ENCODE data around the gene ANKS4B. TPM values are rescaled to one million over a fixed set of nuclear protein-coding genes. Genes with fewer than 3 reads are reported as not detected.

The ANKS4B gene
- total and polyA plus RNA-seq, 2 of the 8 experiments (the other 6 are each of a cell fraction or from before 2014, with no cell fraction given): 0.06 to 0.15 TPM

DNA sequence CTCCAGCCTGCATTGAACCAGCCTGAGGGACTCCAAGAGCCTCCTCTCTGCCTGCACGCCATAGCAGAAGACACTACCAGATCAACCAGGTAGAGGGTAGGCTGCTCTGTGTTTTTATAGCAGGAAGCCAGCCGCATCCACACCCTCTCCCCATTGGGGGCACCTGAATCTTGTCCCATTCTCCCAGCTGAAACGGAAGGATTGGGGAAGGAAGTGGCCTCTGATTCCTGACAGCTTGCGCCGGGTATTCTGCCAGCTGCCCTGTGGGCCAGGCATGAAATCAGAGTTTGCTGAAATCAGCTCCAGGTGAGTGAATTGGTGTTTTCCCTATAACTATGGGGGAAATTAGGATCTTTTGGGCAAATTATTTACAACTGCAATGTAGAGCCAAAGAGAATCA is 22.0 kb upstream of the ANKS4B start, which contains the start of gene ZP2:
Gene ZP2 (minus strand): TSS at position 89 of the 400 bp plus-strand sequence. CDS start 27 bp downstream, at position 62.
- no peak within 1 kb of the TSS for H3K27ac ChIP-seq (ENCODE audit: low read depth, low read length)
- ChIA-PET CTCF (ENCODE audit: partially characterized antibody) (interaction anchor here (0.7 to 1.8 kb wide), 4 partner anchors 9 to 361 kb away, joined by 3 to 7 read pairs (median 4); no protein-coding TSS in a partner anchor), POLR2A (ENCODE audit: partially characterized antibody) (no interaction called here)
- no peak within 1 kb of the TSS for H3K23ac ChIP-seq (ENCODE audit: insufficient read length)
- H3K4me3 ChIP-seq (ENCODE audit: extremely low read depth in 1 of 4, insufficient read depth in 2 of 4, low read depth in 3 of 4, low read length in 4 of 4): no peak within 1 kb of the TSS
- no peaks in the 10 kb centered on the region for H3K79me2 ChIP-seq (ENCODE audit: control insufficient read depth in 1 of 2, insufficient read depth in 2 of 2, low read length in 2 of 2)
- H3K56ac ChIP-seq (replicated peaks; ENCODE audit: insufficient read length, low read depth, low read length): no peak within 1 kb of the TSS
- no peak within 1 kb of the TSS for H3K4ac ChIP-seq (replicated peaks; ENCODE audit: insufficient read length, low read depth, low read length)
- H2BK15ac ChIP-seq (ENCODE audit: low read length): no peak within 1 kb of the TSS
- H3K9ac ChIP-seq (replicated peaks in 1 of 4; ENCODE audit: extremely low read depth in 1 of 4, low read depth in 3 of 4, low read length in 3 of 4): no peak within 1 kb of the TSS
- no peaks in the 10 kb centered on the region for H3K23me2 ChIP-seq (ENCODE audit: low read depth, low read length)
- H2BK5ac ChIP-seq (ENCODE audit: low read depth, low read length): no peak within 1 kb of the TSS
- TF ChIP-seq, protein P1, sequence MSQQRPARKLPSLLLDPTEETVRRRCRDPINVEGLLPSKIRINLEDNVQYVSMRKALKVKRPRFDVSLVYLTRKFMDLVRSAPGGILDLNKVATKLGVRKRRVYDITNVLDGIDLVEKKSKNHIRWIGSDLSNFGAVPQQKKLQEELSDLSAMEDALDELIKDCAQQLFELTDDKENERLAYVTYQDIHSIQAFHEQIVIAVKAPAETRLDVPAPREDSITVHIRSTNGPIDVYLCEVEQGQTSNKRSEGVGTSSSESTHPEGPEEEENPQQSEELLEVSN (IDR thresholded peaks at IDR 0.05): no peak
- TF ChIP-seq CHD2 (IDR thresholded peaks at IDR 0.05; ENCODE audit: low read length): no peak
- TF ChIP-seq NANOG (IDR thresholded peaks at IDR 0.05; ENCODE audit: insufficient read depth, low read depth, low read length, poor library complexity, severe bottlenecking): no peak
- no peak for TF ChIP-seq RXRA (IDR thresholded peaks at IDR 0.05; ENCODE audit: insufficient read depth, low read depth, low read length)
- no peak for TF ChIP-seq CEBPB (IDR thresholded peaks at IDR 0.05; ENCODE audit: low read depth, low read length)
- no peak for TF ChIP-seq FOSL1 (IDR thresholded peaks at IDR 0.05; ENCODE audit: insufficient read depth, low read depth, low read length)
- TF ChIP-seq, protein P2, sequence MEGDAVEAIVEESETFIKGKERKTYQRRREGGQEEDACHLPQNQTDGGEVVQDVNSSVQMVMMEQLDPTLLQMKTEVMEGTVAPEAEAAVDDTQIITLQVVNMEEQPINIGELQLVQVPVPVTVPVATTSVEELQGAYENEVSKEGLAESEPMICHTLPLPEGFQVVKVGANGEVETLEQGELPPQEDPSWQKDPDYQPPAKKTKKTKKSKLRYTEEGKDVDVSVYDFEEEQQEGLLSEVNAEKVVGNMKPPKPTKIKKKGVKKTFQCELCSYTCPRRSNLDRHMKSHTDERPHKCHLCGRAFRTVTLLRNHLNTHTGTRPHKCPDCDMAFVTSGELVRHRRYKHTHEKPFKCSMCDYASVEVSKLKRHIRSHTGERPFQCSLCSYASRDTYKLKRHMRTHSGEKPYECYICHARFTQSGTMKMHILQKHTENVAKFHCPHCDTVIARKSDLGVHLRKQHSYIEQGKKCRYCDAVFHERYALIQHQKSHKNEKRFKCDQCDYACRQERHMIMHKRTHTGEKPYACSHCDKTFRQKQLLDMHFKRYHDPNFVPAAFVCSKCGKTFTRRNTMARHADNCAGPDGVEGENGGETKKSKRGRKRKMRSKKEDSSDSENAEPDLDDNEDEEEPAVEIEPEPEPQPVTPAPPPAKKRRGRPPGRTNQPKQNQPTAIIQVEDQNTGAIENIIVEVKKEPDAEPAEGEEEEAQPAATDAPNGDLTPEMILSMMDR (IDR thresholded peaks at IDR 0.05; ENCODE audit: control extremely low read depth in 1 of 3, insufficient read depth in 1 of 3, low read depth in 1 of 3, low read length in 3 of 3): no peak
- TF ChIP-seq TEAD4 (IDR thresholded peaks at IDR 0.05; ENCODE audit: low read depth, low read length): no peak
- no peaks in the 10 kb centered on the region for H4K20me1 ChIP-seq (replicated peaks in 1 of 2; ENCODE audit: control insufficient read depth in 1 of 2, insufficient read depth in 2 of 2, low read length in 2 of 2)
- no peak within 1 kb of the TSS for H3K4me2 ChIP-seq (ENCODE audit: insufficient read depth in 1 of 2, low read depth in 2 of 2, low read length in 2 of 2)
- no peaks in the 10 kb centered on the region for H3K36me3 ChIP-seq (ENCODE audit: control insufficient read depth in 2 of 4, insufficient read depth in 4 of 4, low read length in 3 of 4)
- H3K79me1 ChIP-seq (ENCODE audit: low read depth, low read length): no peaks in the 10 kb centered on the region
- no peak within 1 kb of the TSS for H3K14ac ChIP-seq (ENCODE audit: insufficient read length)
- H2BK20ac ChIP-seq (ENCODE audit: low read length): no peak within 1 kb of the TSS
- FAIRE-seq (no peak), DNase-seq (ENCODE audit: low read depth in 1 of 2, low spot score in 2 of 2) (no peak)
- H2AFZ ChIP-seq (ENCODE audit: low read length): no peak within 1 kb of the TSS
- no peaks in the 10 kb centered on the region for H3K9me3 ChIP-seq (ENCODE audit: insufficient read depth in 2 of 2, low read depth in 1 of 2, low read length in 1 of 2)
- no peak within 1 kb of the TSS for H4K8ac ChIP-seq (ENCODE audit: extremely low read depth, insufficient read depth, low read length)
- H2BK12ac ChIP-seq (ENCODE audit: low read depth, low read length): no peak within 1 kb of the TSS
- no peak within 1 kb of the TSS for H4K5ac ChIP-seq (ENCODE audit: insufficient read length, low read depth, low read length)
- no peaks in the 10 kb centered on the region for H3K27me3 ChIP-seq (replicated peaks in 1 of 4; ENCODE audit: control insufficient read depth in 3 of 4, extremely low read depth in 1 of 4, insufficient read depth in 3 of 4, low read length in 3 of 4)
- WGBS, 2 experiments (ENCODE audit: extremely low coverage in 1 of 2, insufficient coverage in 1 of 2, insufficient read length in 1 of 2, insufficient replicate concordance in 2 of 2, low coverage in 1 of 2, low lambda C conversion rate in 2 of 2, missing lambda C conversion rate in 1 of 2): 86% methylated on average over 5 of the region's 5 CpGs; no CpG with 5 or more reads in 1 of the 2 experiments
- no peak within 1 kb of the TSS for H3K18ac ChIP-seq (ENCODE audit: extremely low read depth, low read length)
- no peak within 1 kb of the TSS for H4K91ac ChIP-seq (replicated peaks; ENCODE audit: insufficient read length, low read length)
- no peak within 1 kb of the TSS for H2BK120ac ChIP-seq (replicated peaks; ENCODE audit: low read depth, low read length)
- no peak within 1 kb of the TSS for H2AK5ac ChIP-seq (ENCODE audit: low read depth, low read length)
- no peaks in the 10 kb centered on the region for H3K4me1 ChIP-seq (replicated peaks in 1 of 4; ENCODE audit: control insufficient read depth in 3 of 4, insufficient read depth in 4 of 4, low read length in 3 of 4)

Measured in H1 (cell line).